GM19193 (cell line): ENCODE data around the gene EVI2A.
A peak's percentile ranks its signal among the peaks of the same experiment; 100 is the strongest.

ENCODE experiments used
- POLR2A ChIP-seq: IDR thresholded peaks from 4 replicates; pipeline ENCODE4 v1.6.1; 2011; ENCODE audit not compliant: insufficient read depth, insufficient read length; ENCODE audit errors: extremely low read depth

Gene EVI2A

DNA sequence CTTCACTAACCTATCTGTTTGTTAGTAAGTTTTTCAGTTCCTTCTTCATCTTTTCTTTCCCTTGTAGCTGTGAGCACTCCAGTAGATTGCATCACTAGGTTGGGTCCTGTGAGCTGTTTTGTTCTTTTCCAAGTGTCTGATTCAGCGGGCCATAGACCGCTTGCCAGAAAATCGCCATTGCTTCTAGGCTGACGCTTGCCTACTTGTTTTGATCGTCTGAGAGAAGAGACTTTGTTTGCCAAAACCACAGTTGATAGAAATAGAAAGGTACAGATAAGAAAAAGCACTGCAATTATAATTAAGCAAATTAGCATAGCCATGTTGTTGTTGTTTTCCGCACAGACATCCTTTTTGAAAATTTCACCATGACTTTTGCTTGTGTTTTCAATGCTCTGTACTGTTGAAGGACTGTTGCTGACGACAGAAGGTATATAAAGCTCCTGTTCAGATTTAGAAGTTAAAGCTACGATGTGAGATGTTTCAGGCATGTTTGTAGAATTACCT is 3.1 kb downstream of the EVI2A start:
- TF ChIP-seq POLR2A, result peak; percentile 41

DNA sequence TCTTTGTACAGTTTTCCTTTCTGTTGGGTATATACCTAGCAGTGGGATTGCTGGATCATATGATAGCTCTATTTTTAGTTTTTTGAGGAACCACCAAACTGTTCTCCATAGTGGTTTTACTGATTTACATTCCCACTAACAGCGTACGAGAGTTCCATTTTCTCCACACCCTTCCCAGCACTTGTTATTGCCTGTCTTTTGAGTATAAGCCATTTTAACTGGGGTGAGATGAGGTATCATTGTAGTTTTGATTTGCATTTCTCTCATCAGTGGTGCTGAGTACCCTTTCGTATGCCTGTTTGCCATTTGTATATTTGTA is 6.7 kb downstream of the EVI2A start:
- TF ChIP-seq POLR2A, result no peak

DNA sequence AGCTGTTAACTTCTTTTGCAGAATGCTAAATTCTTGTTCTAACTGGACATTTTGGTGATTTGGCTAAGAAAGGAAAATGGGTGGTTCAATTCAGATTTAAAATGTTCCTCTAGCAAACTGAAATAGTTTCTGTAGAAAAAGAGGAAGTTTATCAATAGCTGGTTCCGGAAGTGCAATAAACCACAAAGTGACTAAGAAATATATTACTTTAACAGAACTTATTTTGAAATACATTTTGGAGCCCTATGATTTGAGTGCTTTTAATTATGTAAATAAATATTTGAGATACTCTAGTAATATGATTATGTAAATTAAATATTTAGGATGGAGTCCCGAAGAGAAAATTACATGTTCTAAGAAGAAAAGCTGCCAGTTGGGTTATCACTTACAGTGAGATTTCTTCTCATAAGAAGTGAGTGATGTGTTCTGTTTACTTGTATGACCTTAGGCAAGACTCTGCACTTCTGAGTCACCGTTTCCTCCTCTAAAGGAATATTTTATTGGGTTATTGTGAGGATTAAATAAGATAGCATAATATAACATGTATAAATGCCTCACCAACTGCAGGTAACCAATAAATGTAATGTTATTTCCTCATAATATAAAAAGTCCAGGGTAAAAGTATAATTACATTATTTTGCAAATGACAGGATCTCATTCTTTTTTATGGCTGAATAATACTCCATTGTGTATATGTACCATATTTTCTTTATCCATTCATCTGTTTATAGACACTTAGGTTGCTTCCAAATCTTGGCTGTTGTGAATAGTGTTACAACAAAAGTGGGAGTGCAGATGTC is 7.2 kb downstream of the EVI2A start, which contains the start of gene EVI2B:
Gene EVI2B, minus strand, starts transcription at position 73 of the 800 bp plus-strand sequence. CDS start 8,445 bp downstream, outside the sequence.
- no peak for TF ChIP-seq POLR2A

DNA sequence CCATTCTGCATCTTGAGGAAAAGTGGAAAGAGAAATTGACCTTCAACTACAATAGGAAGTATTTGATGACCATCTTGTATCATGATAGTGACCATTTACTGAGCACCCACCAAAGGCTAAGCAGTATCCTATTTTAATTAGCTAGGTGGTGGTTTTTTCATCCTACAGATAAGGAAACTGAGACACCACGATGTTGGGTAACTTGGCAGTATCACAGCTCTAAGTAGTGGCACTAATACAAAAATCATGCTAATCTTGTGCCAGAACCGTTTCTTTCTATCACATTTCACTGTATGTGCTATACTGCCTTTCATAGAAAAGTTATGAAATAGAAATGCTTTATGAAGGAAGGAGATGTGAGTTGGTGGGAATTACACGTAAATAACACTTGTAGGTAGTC is 9.9 kb downstream of the EVI2A start:
- TF ChIP-seq POLR2A, result no peak

DNA sequence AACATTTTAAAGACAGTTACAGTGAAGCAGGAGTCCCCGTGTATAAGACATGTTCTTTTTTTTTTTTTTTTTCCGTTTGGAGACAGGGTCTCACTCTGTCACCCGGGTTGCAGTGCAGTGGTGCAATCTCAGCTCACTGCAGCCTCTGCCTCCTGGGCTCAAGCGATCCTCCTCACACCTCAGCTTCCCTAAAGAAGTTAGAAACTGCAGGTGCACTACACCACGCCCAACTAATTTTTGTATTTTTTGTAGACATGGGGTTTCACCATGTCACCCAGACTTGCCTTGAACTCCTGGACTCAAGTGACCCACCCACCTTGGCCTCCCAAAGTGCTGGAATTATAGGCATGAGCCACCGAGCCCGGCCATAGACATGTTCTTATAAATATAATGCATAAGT is 10.5 kb downstream of the EVI2A start:
- TF ChIP-seq POLR2A, result peak; percentile 9

DNA sequence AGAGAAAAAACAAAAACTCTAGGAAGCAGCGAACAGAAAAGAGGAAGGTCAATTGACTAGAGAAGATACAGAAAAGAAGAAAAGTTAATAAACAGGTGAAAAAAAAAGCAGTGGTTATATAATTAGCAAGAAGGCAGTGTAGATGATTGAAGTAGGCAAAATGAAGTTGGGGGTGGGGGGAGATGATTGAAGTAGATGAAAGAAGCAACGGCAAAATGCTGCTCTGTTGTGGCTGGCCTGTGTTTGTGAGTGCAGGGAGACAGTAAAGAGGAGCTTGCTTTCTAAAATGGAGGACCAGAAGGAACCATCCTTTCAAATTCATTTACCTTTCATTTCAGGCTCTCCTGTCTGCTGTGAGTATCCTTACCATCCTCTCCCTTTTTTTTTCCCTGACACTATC is 11.2 kb downstream of the EVI2A start:
- TF ChIP-seq POLR2A, result no peak

DNA sequence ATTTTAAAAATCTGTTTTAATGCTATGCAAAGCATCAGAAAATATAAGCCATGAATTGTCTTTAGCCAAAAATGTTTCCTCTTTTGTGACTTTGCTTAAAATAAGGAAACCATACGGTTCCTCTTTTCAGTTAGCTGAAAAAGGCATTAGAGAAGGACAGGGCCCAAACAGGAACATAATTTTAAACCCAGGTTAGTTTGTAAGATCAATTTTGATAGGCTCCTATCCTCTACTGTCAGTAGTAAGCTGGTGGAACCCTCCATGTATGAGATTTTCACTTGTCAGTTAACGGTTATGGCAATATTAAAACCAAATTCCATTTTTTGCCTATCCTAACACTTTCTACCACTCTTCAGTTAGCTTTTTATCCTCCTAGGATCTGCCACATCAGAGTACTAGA is 11.9 kb downstream of the EVI2A start:
- no peak for TF ChIP-seq POLR2A

DNA sequence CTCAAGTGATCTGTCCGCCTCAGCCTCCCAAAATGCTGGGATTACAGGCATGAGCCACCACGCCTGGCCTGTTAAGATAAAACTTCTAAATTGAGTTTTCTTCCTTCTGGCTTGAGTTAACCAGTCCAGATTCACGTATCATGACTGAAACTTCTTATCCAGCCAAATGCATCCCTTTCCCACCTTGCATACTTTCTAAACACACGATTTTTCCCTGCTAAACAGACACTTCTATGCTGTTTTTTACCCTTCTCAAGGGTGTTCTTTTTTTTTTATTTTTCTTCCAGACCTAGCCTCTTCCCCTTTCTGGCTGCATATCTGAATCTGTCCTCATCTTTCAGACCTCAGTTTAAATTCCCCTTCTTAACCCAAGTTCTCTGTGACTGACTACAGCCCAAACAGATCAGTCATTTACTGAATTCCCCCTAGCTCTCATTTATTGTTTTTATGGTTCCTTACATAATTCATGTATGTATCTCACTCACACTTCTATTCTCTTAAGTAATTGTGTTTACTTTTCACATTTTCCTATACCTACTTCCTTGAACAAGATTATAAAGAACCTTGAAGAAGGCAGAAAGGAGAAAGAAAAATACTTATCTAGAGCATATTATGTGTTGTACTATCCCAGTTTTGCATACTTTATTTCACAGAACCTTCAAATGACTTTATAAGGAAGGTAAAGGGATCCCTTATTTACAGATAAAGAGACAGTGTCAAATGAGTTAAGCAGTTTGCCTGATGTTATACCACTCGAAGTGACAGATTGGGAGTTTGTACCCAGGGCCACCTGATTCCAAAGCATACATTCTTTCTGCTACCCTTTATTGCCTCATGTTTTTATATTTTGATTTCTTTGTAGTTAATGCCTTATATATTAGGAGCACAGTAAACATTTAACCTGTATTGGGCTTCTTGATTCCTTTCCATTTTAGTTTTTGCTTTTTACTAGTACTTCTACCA is 12.8 kb downstream of the EVI2A start:
- no peak for TF ChIP-seq POLR2A

DNA sequence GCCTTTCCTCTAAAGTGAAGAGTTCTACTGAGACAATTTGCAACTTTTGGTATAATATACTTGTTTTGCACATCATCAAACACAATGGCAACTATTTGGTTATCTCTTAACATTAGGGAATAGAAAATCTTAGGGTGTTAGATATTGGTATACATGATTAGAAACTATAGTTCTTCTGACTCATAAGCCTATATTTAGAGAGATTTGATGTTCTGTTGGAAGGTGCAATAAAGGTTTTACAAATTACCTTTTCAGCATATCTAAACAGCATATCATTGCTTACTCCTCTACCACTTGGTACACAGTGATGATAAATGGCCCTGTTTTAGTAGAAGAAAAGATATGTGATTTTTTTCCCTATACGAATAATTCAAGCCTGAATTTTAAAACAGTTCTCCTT is 13.8 kb downstream of the EVI2A start:
- no peak for TF ChIP-seq POLR2A

DNA sequence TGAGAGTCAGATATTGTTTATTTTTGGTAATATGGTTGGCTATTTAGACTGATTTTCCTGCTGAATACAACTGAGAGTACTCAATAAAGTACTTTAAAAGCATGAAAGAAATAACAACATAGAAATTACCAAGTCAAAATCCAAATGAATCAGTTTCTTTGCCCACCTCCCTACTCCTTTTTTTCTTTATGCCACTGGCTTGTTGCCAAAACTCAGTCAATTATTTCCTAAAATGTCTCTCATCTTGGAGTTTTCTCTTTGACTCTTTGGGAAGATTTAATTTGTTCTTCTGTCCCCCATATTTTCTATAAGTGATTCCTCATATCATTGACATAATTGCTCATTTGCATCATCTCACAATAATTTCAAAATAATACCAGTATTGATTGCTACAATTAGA is 21.8 kb downstream of the EVI2A start:
- TF ChIP-seq POLR2A, result no peak

DNA sequence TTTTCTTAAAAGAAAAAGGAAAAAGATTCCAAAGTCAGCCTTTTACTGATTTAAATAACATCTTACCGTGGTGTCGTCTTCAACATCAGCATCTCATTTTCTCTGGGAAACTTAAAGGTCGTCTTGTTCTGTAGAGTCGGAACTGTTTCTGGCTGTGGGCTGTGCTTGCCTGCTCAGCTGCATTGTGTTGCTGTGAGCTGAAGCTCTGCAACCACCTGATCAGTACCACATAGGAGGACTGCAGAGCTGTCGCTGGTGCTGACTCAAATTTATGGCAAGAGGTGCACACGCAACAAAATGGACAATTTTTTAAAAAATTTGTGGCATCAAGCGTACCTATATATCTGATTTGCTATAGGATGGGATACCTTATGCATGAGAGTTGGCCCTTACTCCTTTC is 24.3 kb downstream of the EVI2A start, which contains the start of gene OMG:
Gene OMG, minus strand, starts transcription at position 150 of the 400 bp plus-strand sequence. CDS start 908 bp downstream, outside the sequence.
- TF ChIP-seq POLR2A, result no peak

DNA sequence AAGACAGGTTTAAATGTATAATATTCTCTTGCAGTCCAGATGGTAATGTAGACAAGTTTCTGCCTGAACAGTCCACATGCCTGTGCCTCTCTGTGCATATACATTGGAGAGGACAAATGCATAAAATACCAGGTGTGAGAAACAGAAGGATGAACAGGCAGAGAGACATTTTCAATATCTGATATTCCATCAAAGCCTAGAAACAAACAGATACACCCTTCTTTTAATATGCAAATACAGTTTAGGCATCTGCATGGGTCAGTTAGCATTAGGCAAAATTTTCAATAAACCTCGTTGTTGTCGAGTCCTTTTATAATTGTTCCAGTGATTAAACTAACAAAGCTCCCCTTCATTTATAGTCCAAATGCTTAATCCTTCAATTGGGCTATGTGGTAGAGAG is 25.3 kb downstream of the EVI2A start:
- no peak for TF ChIP-seq POLR2A

DNA sequence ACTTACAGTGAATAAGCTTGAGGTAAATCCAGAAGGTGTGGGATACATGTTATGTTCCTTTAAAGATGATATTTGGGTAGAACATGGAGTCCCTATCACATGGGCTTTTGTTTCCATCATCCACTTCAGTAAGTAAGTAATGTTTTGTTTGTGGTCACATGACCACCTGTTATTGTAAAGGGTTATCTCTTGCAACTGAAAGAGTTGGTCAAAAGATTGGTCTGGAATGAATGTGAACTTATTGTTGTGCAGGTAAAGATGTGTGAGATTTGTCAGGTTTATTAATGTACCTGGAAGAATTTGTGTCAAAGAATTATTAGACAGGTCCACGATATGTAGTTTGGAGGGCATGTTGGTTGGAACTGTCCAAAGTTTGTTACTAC is 25.9 kb downstream of the EVI2A start:
- no peak for TF ChIP-seq POLR2A

DNA sequence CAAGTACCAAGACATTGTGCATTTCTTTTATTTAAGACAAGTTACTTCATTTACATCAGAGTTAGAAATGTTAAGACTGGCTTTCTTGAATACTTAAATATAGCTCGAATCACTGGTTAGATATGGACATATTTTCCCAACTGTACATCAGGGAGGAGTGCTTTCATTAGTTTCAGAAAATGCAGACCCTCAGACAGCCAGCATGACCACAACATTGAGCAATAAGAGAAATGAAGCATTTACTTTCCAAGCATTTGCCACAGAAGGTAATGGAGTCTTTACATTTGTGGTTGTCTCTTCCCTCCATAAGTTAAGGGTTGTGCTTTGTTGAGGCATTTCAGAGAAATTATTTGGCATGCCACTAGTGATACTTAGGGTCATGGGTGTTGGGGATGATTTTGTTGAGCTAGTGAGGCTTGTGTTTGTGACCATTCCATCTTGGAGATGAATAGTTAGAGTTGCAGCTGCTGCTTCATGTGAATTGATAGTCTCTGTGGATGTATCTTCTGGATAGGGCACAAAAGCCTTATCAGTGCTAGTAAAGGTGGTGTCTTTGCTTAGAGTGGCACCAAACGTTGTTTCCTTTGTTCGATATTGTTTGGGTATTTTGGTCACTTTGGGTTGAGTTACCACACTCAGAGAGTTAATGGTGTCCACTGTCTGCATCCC is 26.5 kb downstream of the EVI2A start:
- TF ChIP-seq POLR2A, result no peak

DNA sequence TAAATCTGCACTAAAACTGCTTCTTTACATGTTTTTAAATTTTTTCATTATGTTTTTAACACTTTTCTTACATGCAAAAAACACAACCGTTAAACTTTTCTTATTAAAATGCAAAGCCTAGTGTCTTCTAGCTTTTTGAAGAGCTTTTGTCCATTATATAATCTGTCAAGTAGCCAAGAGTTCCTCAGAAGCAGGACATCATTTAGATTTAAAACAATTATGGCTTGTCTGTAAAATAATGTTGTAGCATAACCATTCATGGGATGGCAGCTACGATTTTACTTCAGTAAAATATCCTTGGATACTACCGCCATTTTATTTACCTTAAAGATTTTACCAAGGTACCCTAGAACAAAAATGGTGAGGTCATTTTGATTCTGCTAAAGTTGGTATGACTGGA is 27.2 kb downstream of the EVI2A start:
- TF ChIP-seq POLR2A, result no peak

DNA sequence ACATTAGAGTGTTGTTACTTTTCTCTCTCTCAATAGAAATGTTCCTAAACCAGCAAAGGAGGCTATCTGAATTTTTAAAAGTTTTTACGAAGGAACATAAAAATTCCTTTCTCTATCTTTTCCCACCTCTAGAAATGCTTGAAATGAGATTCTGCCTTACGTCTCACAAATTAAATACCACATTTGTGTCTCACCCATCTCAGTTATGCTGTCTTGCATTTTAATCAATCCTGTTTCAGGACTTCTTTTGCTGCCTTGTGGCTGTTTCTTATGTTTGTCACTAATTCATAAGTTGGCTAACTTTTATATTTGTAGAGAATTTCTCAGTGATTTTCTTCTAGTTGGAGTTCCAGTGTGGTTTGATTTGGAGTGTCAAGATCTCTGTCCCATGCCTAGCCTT is 27.8 kb downstream of the EVI2A start:
- no peak for TF ChIP-seq POLR2A

DNA sequence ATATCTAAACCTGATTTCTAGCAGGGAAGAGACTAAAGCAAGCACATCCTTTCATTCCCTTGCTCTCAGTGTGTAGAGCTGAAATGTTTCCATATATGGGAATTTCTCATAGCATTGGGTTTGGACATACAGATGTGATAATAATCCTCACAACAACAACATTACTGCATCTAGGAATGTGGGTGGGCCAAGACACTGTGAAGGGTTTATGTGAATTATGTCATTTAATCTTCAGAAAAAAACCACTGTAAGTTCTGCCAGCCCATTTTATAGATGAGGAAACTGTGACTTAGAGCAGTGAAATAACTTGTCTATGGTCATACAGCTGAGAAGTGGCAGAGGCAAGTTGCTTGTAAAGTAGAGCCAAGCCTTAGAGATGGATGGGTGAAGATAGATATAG is 29.6 kb downstream of the EVI2A start:
- no peak for TF ChIP-seq POLR2A
